Right cardiac atrium (tissue), 5 donors: Measurements from ENCODE around the gene MEGF6. TPM values are rescaled to one million over a fixed set of nuclear protein-coding genes. Genes with fewer than 3 reads are reported as not detected.
A peak's percentile ranks its signal among the peaks of the same experiment; 100 is the strongest.

Source experiments
- ATAC-seq, 2 donors: fragments of 200-7000 bp; cut with Tn5 transposase; one replicate each; pipeline versions ENCODE4 v1.8.0 to v1.9.1; 2020; ENCODE audit warnings: moderate library complexity in 2 of 2, mild to moderate bottlenecking in 1 of 2
- DNase-seq, 3 donors: peaks; one replicate each; pipeline ENCODE4 v3.0.0-alpha.2; 2020
- H3K27ac ChIP-seq: one replicate; pipeline ENCODE4 v1.5.1; 2013; ENCODE audit warnings: mild to moderate bottlenecking, low read length, control low read depth, moderate library complexity
- H3K27me3 ChIP-seq: one replicate; pipeline ENCODE4 v1.6.1; 2013; ENCODE audit not compliant: control insufficient read depth, insufficient read depth
- H3K4me1 ChIP-seq: one replicate; pipeline ENCODE4 v1.6.1; 2013; ENCODE audit warnings: low read length; ENCODE audit not compliant: control insufficient read depth, insufficient read depth
- H3K4me3 ChIP-seq: one replicate; pipeline ENCODE4 v1.5.1; 2013; ENCODE audit warnings: low read length, control low read depth
- H3K9me3 ChIP-seq: one replicate; pipeline ENCODE4 v1.6.1; 2013; ENCODE audit warnings: low read length; ENCODE audit not compliant: control insufficient read depth
- WGBS: extraction: QIAGEN DNeasy Blood & Tissue Kit; methylation state at CpG from one replicate; pipeline ENCODE4 v1.1.7; 2013; 5-methylcytosine and 5-hydroxymethylcytosine counted together
- intact Hi-C, 4 donors: fragments of 100-400 bp; cut with DNase I; formaldehyde crosslinking; loops; one replicate each; pipeline versions ENCODE4 v1.11.0 to v1.14.0; 2022 to 2023
- polyA plus RNA-seq: library from polyadenylated mRNA; stranded (reverse); fragments of 200-250 nt; gene quantifications from one replicate; pipeline ENCODE4 v1.2.3, GENCODE V29; 2013
- total RNA-seq, 4 donors: library from RNA; stranded (reverse); fragmentation: NEBNext Ultra II Directional; extraction: Animal tissue kit (Norgen Biotek cat#: 25700); gene quantifications; one replicate each; pipeline ENCODE4 v1.2.1, GENCODE V29; 2021
- donor health status: healthy with polysubstance abuse.
- donor health status: DM: no; HTN: yes; CAD: no.
- donor health status: DM: no; HTN: no; CAD: no.
- donor health status: DM: no; HTN: yes; CAD: no; lungs with severe emphysema.
- donor health status: DM: yes; HTN: yes; CAD: no.

Gene MEGF6
- total and polyA plus RNA-seq, 5 donors: 7.0 to 18.7 (median 11.0) TPM

DNA sequence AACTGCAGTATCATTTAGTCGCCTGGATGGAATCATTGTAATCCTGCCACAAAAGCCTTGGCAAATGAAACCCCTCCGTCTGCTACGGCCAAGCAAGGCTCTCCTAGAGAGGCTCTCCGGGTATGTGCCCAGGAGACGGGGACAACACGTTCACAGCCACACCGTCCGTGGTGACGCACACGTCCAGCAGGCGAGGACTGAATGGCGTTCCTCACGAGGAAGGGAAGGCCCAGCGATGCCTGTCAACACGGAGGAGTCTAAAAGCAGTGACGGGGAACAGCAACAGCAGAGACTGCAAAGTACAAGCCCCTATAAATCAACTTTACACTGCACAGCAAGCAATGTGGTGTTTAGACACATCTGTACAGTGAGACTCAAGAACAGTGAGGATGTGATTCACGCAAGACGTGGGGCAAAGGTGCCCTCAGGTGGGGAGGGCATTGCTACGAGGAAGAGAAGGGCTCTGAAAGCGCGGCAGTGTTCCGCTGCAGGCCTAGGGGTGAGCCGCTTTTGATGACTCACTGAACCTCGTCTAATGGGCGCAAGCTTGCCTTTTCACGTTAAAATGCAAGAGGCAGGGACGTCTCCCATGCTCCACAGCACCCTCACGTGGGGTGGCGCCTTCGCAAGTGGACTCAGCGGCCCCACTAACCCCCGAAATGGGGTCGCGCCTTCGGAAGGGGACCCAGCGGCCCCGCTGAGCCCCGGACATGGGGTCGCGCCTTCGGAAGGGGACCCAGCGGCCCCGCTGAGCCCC is 31.8 kb upstream of the MEGF6 start:
- Histone ChIP-seq H3K27ac (no peak overlapping the region), H3K27me3 (no peaks in the 10 kb centered on the region), H3K4me3 (no peak overlapping the region), H3K9me3 (no peaks in the 10 kb centered on the region), H3K4me1 (no peaks in the 10 kb centered on the region)
- 86% methylated on average over 41 of the region's 43 CpGs for WGBS
- ATAC-seq (no peak), DNase-seq (no peak)
- intact Hi-C loops: no loop called here

DNA sequence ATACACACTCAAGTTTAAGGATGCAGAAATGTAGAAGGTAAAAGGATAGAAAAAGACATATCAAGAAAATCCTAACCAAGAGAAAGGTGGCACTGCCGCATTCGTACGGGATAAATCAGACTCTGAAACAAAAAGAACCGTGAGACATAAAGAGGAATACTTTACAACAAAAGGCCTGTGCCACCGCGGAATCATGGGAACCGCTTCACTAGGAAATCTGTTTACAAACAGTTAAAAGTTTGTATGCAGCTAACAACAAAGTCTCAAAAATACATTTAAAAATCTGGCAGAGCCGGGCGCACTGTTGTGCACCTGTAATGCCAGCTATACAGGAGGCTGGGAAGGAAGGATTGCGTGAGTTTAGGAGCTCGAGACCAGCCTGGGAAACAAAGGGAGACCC is 30.5 kb upstream of the MEGF6 start:
- H3K27me3 ChIP-seq: no peaks in the 10 kb centered on the region
- WGBS: 95% methylated on average over 11 of the region's 11 CpGs
- no peak for ATAC-seq
- H3K4me1 ChIP-seq: no peaks in the 10 kb centered on the region
- H3K27ac ChIP-seq: no peak overlapping the region
- H3K4me3 ChIP-seq: no peak overlapping the region
- DNase-seq: no peak
- H3K9me3 ChIP-seq: no peaks in the 10 kb centered on the region
- intact Hi-C loops: no loop called here

DNA sequence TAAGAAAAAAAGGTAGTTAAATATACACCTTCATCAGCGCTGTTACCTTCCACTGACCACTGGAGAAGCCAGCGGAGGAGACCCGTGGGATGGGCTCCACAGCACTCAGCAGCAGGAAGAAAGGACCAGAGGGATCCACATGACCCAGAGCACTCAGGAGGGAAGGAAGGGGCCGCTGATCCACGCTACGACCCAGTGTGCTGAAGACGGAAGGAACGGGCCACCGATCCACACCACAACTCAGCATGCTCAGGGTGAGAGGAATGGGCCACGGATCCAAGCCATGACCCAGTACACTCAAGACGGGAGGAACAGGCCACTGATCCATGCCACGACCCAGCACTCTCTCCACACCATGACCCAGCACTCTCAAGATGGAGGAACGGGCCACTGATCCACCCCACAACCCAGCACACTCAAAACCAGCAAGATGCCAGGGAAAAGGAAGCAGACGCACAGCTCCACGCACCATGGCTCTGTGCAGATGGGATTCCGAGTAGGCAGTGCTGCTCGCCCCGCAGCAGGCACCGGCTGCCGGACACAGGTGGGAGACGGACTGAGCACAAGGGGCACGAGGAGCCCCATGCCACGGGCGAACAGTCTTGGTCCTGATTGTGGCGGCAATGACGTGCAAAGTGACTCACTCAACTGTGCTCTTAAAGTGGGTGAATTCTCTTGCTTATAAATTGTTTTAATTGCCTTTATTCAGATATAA is 29.9 kb upstream of the MEGF6 start:
- Histone ChIP-seq H3K27me3 (no peaks in the 10 kb centered on the region), H3K27ac (no peak overlapping the region), H3K9me3 (no peaks in the 10 kb centered on the region), H3K4me3 (no peak overlapping the region), H3K4me1 (no peaks in the 10 kb centered on the region)
- intact Hi-C loops: no loop called here
- DNase-seq (no peak), ATAC-seq (no peak)
- WGBS: 92% methylated on average over 26 of the region's 26 CpGs

DNA sequence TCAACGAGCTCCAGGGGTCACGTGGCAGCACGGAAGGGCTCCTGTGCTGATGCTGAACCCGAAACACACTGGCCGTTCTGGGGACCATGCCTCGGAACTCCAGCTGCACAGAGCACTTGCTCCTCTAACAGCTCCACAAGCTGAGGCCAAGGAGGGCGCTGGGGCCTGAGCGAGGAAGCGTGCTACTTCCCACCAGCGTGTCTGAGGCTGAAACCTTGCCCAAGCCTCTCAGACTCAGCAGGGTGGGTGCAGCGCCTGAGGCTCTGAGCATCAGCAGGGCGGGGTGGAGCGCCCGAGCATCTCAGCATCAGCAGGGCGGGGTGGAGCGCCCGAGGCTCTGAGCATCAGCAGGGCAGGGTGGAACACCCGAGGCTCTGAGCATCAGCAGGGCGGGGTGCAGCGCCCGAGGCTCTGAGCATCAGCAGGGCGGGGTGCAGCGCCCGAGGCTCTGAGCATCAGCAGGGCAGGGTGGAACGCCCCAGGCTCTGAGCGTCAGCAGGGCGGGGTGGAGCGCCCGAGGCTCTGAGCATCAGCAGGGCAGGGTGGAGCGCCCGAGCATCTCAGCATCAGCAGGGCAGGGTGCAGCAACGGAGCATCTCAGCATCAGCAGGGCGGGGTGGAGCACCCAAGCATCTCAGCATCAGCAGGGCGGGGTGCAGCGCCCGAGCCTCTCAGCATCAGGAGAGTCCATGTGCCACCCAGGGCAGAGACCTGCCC is 29.0 kb upstream of the MEGF6 start:
- no peak for ATAC-seq
- Histone ChIP-seq H3K27me3 (no peaks in the 10 kb centered on the region), H3K4me3 (no peak overlapping the region), H3K27ac (no peak overlapping the region), H3K4me1 (no peaks in the 10 kb centered on the region), H3K9me3 (no peaks in the 10 kb centered on the region)
- intact Hi-C loops: no loop called here
- 90% methylated on average over 36 of the region's 36 CpGs for WGBS
- DNase-seq: no peak

DNA sequence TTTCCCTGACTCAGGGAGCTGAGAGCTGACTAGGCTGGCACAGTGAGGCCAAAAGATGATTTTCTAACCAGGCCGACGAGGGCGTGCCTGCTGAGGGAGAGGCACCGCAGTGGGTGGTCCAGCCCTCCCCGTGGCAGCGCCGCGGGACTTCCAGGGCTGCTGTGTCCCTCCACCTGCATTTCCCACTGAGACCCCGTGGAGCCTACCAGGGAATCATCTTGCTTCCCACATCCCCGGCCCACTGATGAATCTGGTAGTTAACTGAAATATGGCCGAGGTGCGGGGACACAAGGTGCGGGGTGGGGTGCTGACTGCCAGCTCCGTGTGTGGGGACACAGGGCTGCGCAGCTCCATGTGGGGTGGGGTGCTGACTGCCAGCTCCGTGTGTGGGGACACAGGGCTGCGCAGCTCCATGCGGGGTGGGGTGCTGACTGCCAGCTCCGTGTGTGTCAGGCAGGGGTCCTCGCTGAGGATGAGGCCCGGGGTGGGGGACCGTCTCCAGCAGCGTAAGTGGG is 28.1 kb upstream of the MEGF6 start:
- peak in 1 of 2 donors; percentile 23 for ATAC-seq
- WGBS: 92% methylated on average over 23 of the region's 23 CpGs
- H3K27me3 ChIP-seq: no peaks in the 10 kb centered on the region
- no peaks in the 10 kb centered on the region for H3K9me3 ChIP-seq
- H3K4me1 ChIP-seq: no peaks in the 10 kb centered on the region
- H3K4me3 ChIP-seq: no peak overlapping the region
- peak in 1 of 3 donors; percentile 42 for DNase-seq
- intact Hi-C loops: no loop called here
- H3K27ac ChIP-seq: no peak overlapping the region

DNA sequence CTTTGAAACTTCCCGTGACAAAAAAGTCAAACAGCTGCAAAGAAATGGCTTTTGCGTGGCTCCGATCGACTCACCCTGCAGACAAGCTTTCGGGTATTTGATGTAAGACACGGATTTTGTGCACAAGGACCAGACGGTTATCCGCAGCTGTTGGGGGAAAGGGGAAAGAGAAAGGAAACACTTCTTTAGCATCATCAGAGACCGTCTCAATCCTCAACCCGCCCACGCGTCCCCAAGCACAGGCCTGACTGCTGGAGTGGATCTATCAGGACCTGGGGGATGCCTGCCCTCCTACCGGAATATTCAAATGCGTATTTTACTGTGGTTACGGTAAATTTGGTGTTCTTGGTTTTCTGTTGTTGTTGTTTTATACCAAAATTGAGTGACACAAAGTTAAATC is 27.4 kb upstream of the MEGF6 start:
- Histone ChIP-seq H3K4me3 (no peak overlapping the region), H3K4me1 (no peaks in the 10 kb centered on the region), H3K9me3 (no peaks in the 10 kb centered on the region), H3K27me3 (no peaks in the 10 kb centered on the region), H3K27ac (no peak overlapping the region)
- DNase-seq (no peak), ATAC-seq (no peak)
- intact Hi-C loops: no loop called here
- 94% methylated on average over 15 of the region's 15 CpGs for WGBS

DNA sequence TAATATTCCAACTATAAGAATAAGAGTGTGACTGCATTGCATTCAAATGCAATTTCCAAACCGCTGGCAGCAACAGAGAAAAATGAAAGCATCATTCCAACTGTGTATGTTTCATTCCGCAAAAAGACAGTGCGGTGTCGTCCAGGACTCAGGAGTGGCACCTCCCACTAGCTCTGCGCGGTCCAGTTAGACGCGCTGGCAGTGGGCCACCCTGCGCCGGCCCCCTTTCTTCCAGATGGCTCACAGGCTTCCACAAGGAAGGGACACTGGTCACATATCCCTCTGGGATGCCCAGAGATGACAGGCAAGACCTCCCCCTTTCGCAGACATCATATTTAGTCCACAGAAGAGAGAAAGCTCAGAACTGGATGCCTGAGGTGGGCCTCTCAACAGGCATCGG is 26.7 kb upstream of the MEGF6 start:
- Histone ChIP-seq H3K4me1 (no peaks in the 10 kb centered on the region), H3K27me3 (no peaks in the 10 kb centered on the region), H3K9me3 (no peaks in the 10 kb centered on the region), H3K4me3 (no peak overlapping the region), H3K27ac (no peak overlapping the region)
- 93% methylated on average over 12 of the region's 12 CpGs for WGBS
- ATAC-seq: no peak
- DNase-seq: peak in 1 of 3 donors; percentile 30
- intact Hi-C loops: no loop called here

DNA sequence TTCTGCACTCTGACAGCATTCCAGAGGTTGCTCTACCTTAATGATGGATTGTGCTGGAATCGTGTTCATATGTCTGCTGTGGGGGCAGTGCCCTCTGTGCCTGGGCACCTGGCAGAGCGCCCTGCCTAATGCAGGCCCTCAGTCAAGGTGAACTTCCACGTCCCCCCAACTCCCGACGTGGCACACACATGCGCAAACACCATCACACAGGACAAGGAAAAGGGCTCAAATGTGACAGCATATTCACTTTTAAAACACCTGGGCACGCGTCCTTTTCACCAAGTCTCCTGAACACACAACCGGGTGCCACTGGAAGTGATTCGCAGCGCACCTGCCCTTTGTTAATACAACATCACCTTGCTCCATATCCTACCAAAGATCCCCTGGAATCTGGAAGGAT is 25.2 kb upstream of the MEGF6 start:
- no peaks in the 10 kb centered on the region for H3K27me3 ChIP-seq
- ATAC-seq (no peak), DNase-seq (peak in 1 of 3 donors; percentile 24)
- WGBS: 95% methylated on average over 11 of the region's 11 CpGs
- H3K27ac ChIP-seq: no peak overlapping the region
- H3K4me1 ChIP-seq: no peaks in the 10 kb centered on the region
- intact Hi-C loops: no loop called here
- H3K9me3 ChIP-seq: no peaks in the 10 kb centered on the region
- no peak overlapping the region for H3K4me3 ChIP-seq

DNA sequence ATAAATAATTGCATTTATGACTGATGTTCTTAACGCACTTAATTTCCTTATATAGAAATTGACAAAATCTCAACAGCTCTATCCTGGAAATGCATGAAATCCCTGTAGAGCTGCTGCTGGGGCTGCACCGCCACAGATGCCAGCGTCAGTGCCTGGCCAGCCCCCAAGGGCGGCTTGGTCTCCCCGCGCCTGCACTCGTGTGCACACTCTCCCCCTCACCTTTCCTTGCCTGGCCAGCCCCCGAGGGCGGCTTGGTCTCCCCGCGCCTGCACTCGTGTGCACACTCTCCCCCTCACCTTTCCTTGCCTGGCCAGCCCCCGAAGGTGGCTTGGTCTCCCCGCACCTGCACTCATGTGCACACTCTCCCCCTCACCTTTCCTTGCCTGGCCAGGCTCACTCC is 24.8 kb upstream of the MEGF6 start:
- intact Hi-C loops: no loop called here
- no peak overlapping the region for H3K4me3 ChIP-seq
- no peak overlapping the region for H3K27ac ChIP-seq
- no peaks in the 10 kb centered on the region for H3K4me1 ChIP-seq
- DNase-seq: peak in 1 of 3 donors; percentile 14
- no peaks in the 10 kb centered on the region for H3K9me3 ChIP-seq
- ATAC-seq: no peak
- WGBS: 93% methylated on average over 14 of the region's 14 CpGs
- H3K27me3 ChIP-seq: no peaks in the 10 kb centered on the region

DNA sequence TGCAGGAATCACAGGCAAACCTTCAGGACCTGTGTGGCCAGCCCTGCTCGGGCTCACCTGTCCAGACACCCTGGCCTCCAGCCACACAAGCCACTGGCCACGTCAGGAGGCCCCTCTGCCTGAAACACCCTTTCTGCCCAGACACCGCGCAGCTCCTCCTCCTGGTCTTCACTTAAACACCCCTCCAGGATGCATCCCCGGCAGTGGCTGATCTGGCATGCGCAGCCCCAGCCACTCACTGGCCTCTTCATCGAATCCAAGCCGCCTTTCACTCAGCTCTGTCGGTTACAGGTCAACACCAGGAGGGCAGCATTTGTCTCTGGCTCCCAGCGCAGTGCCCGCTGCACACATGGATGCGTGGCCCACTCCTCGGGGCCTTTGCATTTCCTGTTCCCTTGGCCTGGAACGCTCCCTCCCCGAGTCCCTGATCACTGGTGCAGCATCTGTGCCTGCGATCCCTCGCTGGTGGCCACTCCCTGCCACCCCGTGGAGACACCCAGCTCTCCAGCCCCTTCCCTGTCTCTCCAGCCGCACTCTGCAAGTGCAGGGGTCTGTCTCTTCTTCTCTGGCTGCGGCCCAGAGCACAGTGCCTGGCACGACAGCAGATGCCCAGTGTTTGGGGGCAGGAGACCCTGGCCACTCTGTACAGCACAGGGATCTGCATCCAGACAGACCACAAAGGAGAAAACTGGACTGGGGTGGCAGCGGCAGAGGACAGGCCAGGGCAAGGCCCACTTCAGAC is 22.9 kb upstream of the MEGF6 start:
- ATAC-seq: no peak
- Histone ChIP-seq H3K4me3 (no peak overlapping the region), H3K27me3 (no peaks in the 10 kb centered on the region), H3K9me3 (no peaks in the 10 kb centered on the region), H3K4me1 (no peaks in the 10 kb centered on the region), H3K27ac (no peak overlapping the region)
- peak in 1 of 3 donors; percentile 41 for DNase-seq
- WGBS: 94% methylated on average over 22 of the region's 22 CpGs
- intact Hi-C loops: no loop called here
